Activated CD8-positive, alpha-beta memory T cell treated with anti-CD3 and anti-CD28 coated beads for 48 hours (primary cell): ENCODE measurements around the gene SIAH2.

ENCODE experiments used
- DNase-seq, 3 experiments: peaks; one replicate each; pipeline ENCODE4 v3.0.0-alpha.2; 2020; ENCODE audit warnings: low read depth in 2 of 3, low spot score in 2 of 3

Gene SIAH2

DNA sequence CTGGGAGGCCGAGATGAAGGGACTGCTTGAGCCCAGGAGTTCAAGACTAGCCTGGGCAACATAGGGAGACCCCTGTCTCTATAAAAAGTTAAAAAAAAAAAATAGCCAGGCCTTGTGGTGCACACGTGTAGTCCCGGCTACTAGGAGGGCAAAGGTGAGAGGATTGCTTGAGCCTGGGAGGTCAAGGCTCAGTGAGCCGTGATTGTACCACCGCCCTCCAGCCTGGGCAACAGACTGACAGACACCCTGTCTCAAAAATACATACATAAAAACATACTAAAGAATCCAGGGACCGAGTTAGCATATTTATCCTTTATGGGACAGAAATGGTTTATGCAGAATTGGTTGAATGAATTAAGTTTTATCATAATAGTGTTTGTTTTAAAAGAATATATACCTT, 13.7 kb downstream of the SIAH2 start:
- no peak for DNase-seq

GRCh38 chr3:150748684-150749047, 14.3 kb downstream of the SIAH2 start:
- DNase-seq, result no peak

GRCh38 chr3:150747886-150748683, 14.9 kb downstream of the SIAH2 start:
- no peak for DNase-seq

- no peak for DNase-seq
These were observed 16.0 kb downstream of the SIAH2 start for GRCh38 chr3:150746791-150747590.

GRCh38 chr3:150745832-150746231, 17.1 kb downstream of the SIAH2 start:
- no peak for DNase-seq

DNA sequence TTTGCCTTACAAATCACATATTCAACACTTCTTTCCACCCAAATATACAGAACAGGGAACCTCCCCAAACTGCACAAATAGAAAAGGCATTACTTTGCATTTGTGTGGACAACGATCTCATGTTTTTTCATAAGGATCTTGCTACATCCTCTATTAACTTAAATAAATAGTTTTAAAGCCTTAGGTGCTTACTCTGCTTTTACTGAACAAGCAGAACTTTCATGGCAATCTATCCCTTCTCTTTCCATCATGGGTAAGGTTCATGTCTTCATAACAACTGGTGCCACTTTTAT, 18.1 kb downstream of the SIAH2 start:
- no peak for DNase-seq

GRCh38 chr3:150744041-150744918, 18.7 kb downstream of the SIAH2 start:
- no peak for DNase-seq

GRCh38 chr3:150743508-150743907, 19.5 kb downstream of the SIAH2 start:
- no peak for DNase-seq

- no peak for DNase-seq
These were observed 20.3 kb downstream of the SIAH2 start for GRCh38 chr3:150742679-150743078.

GRCh38 chr3:150742141-150742523, 20.8 kb downstream of the SIAH2 start:
- DNase-seq, result no peak

GRCh38 chr3:150741497-150742140, 21.4 kb downstream of the SIAH2 start:
- no peak for DNase-seq

- no peak for DNase-seq
These were observed 22.1 kb downstream of the SIAH2 start for GRCh38 chr3:150740733-150741496.

DNA sequence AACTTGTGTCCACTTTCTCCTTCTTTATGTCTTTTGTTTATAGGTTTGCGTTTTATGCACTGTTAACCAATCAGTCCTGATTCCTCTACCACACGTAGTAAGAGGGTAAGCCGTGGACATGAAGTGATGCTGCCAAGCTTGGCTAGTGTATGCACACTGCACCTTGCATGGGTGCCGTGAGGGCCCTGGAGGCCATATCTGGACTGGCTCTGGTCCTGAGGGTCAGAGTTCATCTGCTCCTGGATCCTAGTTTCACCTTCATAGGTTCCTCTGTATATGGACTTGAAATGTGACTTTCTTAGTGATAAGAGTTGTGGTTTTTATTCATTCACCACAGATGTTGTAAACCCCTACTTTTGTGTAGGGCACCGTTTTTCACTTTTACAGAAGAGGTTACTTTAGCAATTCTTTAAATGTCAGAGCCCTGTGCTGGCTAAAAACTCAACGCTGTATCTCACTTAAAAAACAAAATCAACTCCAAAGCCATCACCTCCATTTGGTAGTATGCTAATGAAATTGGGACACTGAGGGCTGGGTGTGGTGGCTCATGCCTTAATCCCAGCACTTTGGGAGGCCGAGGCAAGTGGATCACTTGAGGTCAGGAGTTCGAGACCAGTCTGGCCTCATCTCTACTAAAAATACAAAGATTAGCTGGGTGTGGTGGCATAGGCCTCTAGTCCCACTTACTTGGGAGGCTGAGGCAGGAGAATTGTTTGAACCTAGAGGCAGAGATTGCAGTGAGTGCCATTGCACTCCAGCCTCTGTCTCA, 22.9 kb downstream of the SIAH2 start:
- no peak for DNase-seq

DNA sequence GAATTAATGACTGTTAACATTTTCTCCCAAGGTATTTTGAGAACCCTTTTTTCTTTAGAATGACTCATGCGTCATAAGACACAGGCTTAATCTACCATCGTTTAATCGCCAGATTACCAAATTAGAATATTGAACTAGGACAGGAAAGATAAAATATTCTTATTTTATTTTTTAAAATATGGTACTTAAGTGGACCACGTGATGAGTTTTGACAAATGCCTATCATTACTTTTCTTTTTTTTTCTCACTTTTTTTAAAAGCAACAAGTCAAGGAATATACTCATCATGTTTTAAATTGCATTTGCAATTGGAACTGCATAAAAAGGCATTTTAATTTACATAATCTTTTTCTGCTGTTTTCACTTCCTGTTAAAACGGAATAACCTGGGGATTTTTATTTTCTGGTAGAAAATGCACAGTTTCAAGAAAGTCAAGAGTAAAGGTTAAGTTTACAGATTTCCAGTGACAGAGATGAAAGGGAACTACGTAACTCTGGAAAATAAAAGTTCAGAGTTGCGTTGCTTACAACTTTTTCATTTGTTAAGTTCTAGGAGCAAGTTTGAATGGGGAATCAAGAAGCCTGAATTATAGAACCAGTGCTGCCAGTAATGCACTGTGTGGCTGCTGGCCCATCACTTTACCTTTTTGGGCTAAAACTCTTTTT, 23.6 kb downstream of the SIAH2 start:
- DNase-seq, result no peak

DNA sequence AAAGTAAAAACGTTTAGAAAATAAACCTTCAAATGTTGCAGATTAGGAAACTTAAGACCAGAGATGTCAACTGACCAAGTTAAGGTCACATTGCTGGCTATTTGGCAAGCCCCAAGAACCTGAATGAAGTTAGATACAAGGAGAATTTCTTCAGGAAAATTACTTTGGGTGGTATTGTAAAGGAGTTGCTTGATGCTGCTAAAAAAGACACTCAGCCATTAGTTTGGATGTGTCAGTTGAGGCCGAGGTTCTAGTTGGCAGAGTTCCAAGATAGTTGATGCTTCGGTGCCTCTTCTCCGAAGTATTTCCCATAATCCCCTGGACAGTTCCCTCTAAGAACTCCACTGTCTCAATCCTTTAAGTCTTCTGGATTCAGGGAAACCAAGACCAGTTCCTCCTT, 24.3 kb downstream of the SIAH2 start:
- DNase-seq, result no peak

DNA sequence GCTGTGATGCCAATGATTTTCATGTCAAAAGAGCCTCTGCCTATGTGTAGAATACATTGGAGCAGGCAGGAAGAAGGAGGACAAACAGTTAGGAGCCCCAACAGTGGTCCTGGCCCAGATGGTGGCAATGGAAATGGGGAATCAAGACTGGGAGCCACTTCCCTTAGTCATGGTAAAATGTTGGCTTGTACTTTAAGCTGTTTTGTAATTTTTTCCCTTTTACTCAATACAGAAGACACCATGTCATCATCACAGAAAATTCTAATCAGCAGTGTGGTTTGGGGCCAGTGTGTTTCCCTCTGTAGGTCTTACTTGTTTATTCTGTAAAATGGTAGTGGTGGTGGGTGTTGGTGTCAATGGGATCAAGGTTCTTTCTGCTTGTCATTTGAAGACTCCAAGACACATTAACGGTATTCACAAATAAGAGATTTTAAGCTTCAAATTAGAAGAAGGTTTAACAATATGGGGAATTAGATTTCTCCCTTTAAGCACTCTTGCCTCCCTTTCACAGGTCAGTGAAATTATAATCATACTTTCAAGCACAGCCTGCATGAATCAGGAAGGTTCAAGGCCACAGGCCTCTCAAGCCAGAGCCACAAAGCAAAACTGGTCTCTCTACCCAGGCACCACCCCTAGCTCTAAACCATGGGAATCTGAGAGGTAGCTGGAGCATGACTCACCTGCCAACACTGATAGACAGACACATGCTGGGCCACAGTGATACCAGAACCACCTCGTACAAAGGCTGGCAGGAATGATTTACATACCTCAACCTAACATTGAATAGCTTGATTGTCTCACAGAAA, 24.9 kb downstream of the SIAH2 start:
- no peak for DNase-seq

GRCh38 chr3:150736903-150737832, 25.8 kb downstream of the SIAH2 start:
- no peak for DNase-seq
